Body of pancreas (tissue), 4 donors: ENCODE results near the gene SRI. TPM values are rescaled to one million over a fixed set of nuclear protein-coding genes. Genes with fewer than 3 reads are reported as not detected.
"Not testable (repeated sequence)": the region's sequence is repeated elsewhere in the genome, so short reads cannot be mapped to it uniquely, and the experiment has no call there.

Experiments
- ATAC-seq: fragments of 150-250 bp; one replicate; pipeline ENCODE4 v1.9.1; 2016
- DNase-seq, 4 donors: peaks; one replicate each; pipeline ENCODE4 v3.0.0-alpha.2; 2019
- H3K27ac ChIP-seq, 4 donors: fragments of 200-600 bp; sonication (generic); 1 replicate in 3 of 4; 2 replicates in 1 of 4; pipeline versions ENCODE4 v1.5.1 to v1.6.1; 2016 to 2019; ENCODE audit warnings: mild to moderate bottlenecking in 1 of 4, mixed read lengths in 1 of 4, moderate library complexity in 1 of 4
- H3K27me3 ChIP-seq, 2 donors: fragments of 200-600 bp; sonication (generic); one replicate each; pipeline ENCODE4 v1.6.0; 2016; ENCODE audit warnings: mild to moderate bottlenecking in 1 of 2
- H3K36me3 ChIP-seq, 2 donors: fragments of 200-600 bp; sonication (generic); replicated peaks in 1 of 2; 2 replicates each; pipeline ENCODE4 v1.5.1; 2016; ENCODE audit warnings: low read depth in 2 of 2; ENCODE audit not compliant: insufficient read depth in 1 of 2
- H3K4me1 ChIP-seq: fragments of 200-600 bp; sonication (generic); one replicate; pipeline ENCODE4 v1.6.0; 2016
- H3K4me3 ChIP-seq, 2 donors: fragments of 200-600 bp; sonication (generic); 1 replicate in 1 of 2; 2 replicates in 1 of 2; pipeline ENCODE4 v1.5.1; 2016 to 2019
- H3K9me3 ChIP-seq, 3 donors: fragments of 200-600 bp; sonication (generic); 1 replicate in 2 of 3; 2 replicates in 1 of 3; pipeline ENCODE4 v1.5.1; 2016
- CTCF ChIP-seq, 7 experiments: fragments of 450-650 bp in 4 of 7; fragments of 200-600 bp in 3 of 7; sonication (generic) in 3 of 7; IDR thresholded peaks; one replicate each; pipeline ENCODE4 v1.5.1; 2016 to 2019; ENCODE audit warnings: antibody characterized with exemption in 7 of 7
- POLR2A ChIP-seq, 3 donors: fragments of 450-650 bp; IDR thresholded peaks; one replicate each; pipeline ENCODE4 v1.6.1; 2016; ENCODE audit warnings: antibody characterized with exemption in 3 of 3, mild to moderate bottlenecking in 2 of 3
- WGBS, 2 donors: methylation state at CpG; one replicate each; pipeline ENCODE4 v1.1.5; 2017; 5-methylcytosine and 5-hydroxymethylcytosine counted together
- intact Hi-C: fragments of 100-400 bp; cut with DNase I; formaldehyde crosslinking; loops from one replicate; pipeline ENCODE4 v1.15.1; 2023
- total RNA-seq, 2 donors: library from RNA; depleted of rRNA; stranded (reverse); fragments of >200 nt; gene quantifications; one replicate each; pipeline ENCODE4 v1.1.0, GENCODE V29; 2016

SRI gene
- total RNA-seq, 2 donors from 2014 or later = 23.1 to 36.3 TPM

GRCh38 chr7:88267421-88267820 is 47.6 kb upstream of the SRI start:
- TF ChIP-seq POLR2A (IDR thresholded peaks at IDR 0.05) = no peak
- no peak for TF ChIP-seq CTCF (IDR thresholded peaks at IDR 0.05)
- no peaks in the 10 kb centered on the region for H3K9me3 ChIP-seq
- ATAC-seq (no peak), DNase-seq (no peak)
- WGBS, 2 donors = 84 to 90% methylated on average over 4 of the region's 4 CpGs
- no peaks in the 10 kb centered on the region for H3K27me3 ChIP-seq
- intact Hi-C loops = no loop called here
- H3K27ac ChIP-seq = no peak overlapping the region
- H3K36me3 ChIP-seq = no peaks in the 10 kb centered on the region
- no peaks in the 10 kb centered on the region for H3K4me1 ChIP-seq
- H3K4me3 ChIP-seq = no peak overlapping the region

GRCh38 chr7:88264987-88265386 is 45.1 kb upstream of the SRI start:
- H3K27me3 ChIP-seq, H3K9me3 ChIP-seq, H3K27ac ChIP-seq, H3K36me3 ChIP-seq, H3K4me3 ChIP-seq, DNase-seq, ATAC-seq, intact Hi-C loops, H3K4me1 ChIP-seq: not testable (repeated sequence)
- 48 to 55% methylated on average over 3 of the region's 3 CpGs for WGBS, 2 donors

- no peak for DNase-seq
- TF ChIP-seq CTCF (IDR thresholded peaks at IDR 0.05) (no peak), POLR2A (IDR thresholded peaks at IDR 0.05) (no peak)
- WGBS, 2 donors = 84 to 89% methylated on average over 4 of the region's 4 CpGs
- intact Hi-C loops = no loop called here
- H3K9me3 ChIP-seq = no peaks in the 10 kb centered on the region
- H3K4me3 ChIP-seq = no peak overlapping the region
- no peaks in the 10 kb centered on the region for H3K4me1 ChIP-seq
- H3K27ac ChIP-seq = no peak overlapping the region
- ATAC-seq = no peak
- no peaks in the 10 kb centered on the region for H3K36me3 ChIP-seq
- no peaks in the 10 kb centered on the region for H3K27me3 ChIP-seq
Measured at GRCh38 chr7:88262562-88262961, 42.7 kb upstream of the SRI start.

- H3K27ac ChIP-seq = no peak overlapping the region
- TF ChIP-seq CTCF (IDR thresholded peaks at IDR 0.05) = no peak
- TF ChIP-seq POLR2A (IDR thresholded peaks at IDR 0.05) = no peak
- intact Hi-C loops = no loop called here
- H3K4me3 ChIP-seq = no peak overlapping the region
- H3K9me3 ChIP-seq = no peaks in the 10 kb centered on the region
- ATAC-seq (no peak), DNase-seq (no peak)
- H3K27me3 ChIP-seq = no peaks in the 10 kb centered on the region
- no peaks in the 10 kb centered on the region for H3K36me3 ChIP-seq
- WGBS, 2 donors = 86 to 97% methylated on average over 1 of the region's 1 CpG
- no peaks in the 10 kb centered on the region for H3K4me1 ChIP-seq
Measured at GRCh38 chr7:88260719-88261118, 40.9 kb upstream of the SRI start.

- Histone ChIP-seq H3K4me1 (no peaks in the 10 kb centered on the region), H3K9me3 (peaks cover 0 to under 1% (median 0%) of the 10 kb centered on the region in 3 donors), H3K36me3 (no peaks in the 10 kb centered on the region), H3K27ac (no peak overlapping the region), H3K27me3 (no peaks in the 10 kb centered on the region), H3K4me3 (no peak overlapping the region)
- ATAC-seq (no peak), DNase-seq (no peak)
- 79% methylated on average over 2 of the region's 2 CpGs for WGBS, 2 donors
- intact Hi-C loops = no loop called here
- TF ChIP-seq POLR2A (IDR thresholded peaks at IDR 0.05) (no peak), CTCF (IDR thresholded peaks at IDR 0.05) (no peak)
Measured at GRCh38 chr7:88259656-88260380, 40.0 kb upstream of the SRI start.

GRCh38 chr7:88258296-88258695 is 38.5 kb upstream of the SRI start:
- H3K36me3 ChIP-seq, H3K4me3 ChIP-seq, intact Hi-C loops, ATAC-seq, DNase-seq, H3K9me3 ChIP-seq, H3K27me3 ChIP-seq, H3K4me1 ChIP-seq, H3K27ac ChIP-seq: not testable (repeated sequence)
- 92 to 100% methylated on average over 1 of the region's 1 CpG for WGBS, 2 donors
